ENCODE measurements around the gene GNA15. TPM values are rescaled to one million over a fixed set of nuclear protein-coding genes. Genes with fewer than 3 reads are reported as not detected.
"Not testable (repeated sequence)": the region's sequence is repeated elsewhere in the genome, so short reads cannot be mapped to it uniquely, and the experiment has no call there.

GNA15 gene
- total RNA-seq, 3 donors from 2014 or later (not counting 1 experiment from before 2014, with no cell fraction given), result 3.9 to 10.4 (median 8.4) TPM

DNA sequence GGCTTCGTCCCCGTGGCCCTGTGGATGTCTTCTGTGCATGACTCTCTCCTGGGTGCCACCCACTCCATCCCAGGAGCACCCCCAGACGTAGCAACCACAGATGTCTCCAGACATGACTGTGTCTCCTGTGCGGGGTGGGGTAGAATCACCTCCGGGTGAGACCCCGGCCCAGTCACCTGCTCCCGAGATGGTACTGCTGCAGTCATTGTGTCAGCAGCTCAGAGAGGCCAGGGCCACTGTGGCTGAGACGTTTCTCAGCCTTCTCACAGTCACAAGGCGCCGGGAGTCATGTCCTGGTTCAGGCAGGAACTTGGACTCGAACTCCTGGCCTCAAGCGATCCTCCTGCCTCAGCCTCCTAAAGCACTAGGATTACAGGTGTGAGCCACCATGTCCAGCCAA, 66.5 kb downstream of the GNA15 start:
- WGBS (ENCODE audit: insufficient coverage), result 95% methylated on average over 12 of the region's 12 CpGs
- H3K9me3 Mint-ChIP-seq, result no peaks in the 10 kb centered on the region
- no peaks in the 10 kb centered on the region for H3K9me3 ChIP-seq (ENCODE audit: control insufficient read depth, insufficient read depth, low read length)
- H3K4me3 ChIP-seq (ENCODE audit: low read length), result no peak overlapping the region
- H3K4me3 Mint-ChIP-seq, result no peak overlapping the region
- no peaks in the 10 kb centered on the region for H3K4me1 Mint-ChIP-seq
- no peaks in the 10 kb centered on the region for H3K27me3 ChIP-seq (ENCODE audit: control insufficient read depth, insufficient read depth, low read length)
- no peak overlapping the region for H3K27ac ChIP-seq (ENCODE audit: low read length)
- no peak for ATAC-seq
- intact Hi-C loops (cut with micrococcal nuclease), result no loop called here
- no peaks in the 10 kb centered on the region for H3K36me3 Mint-ChIP-seq
- no peaks in the 10 kb centered on the region for H3K4me1 ChIP-seq (ENCODE audit: control insufficient read depth, insufficient read depth, low read length)
- TF ChIP-seq, protein P1, sequence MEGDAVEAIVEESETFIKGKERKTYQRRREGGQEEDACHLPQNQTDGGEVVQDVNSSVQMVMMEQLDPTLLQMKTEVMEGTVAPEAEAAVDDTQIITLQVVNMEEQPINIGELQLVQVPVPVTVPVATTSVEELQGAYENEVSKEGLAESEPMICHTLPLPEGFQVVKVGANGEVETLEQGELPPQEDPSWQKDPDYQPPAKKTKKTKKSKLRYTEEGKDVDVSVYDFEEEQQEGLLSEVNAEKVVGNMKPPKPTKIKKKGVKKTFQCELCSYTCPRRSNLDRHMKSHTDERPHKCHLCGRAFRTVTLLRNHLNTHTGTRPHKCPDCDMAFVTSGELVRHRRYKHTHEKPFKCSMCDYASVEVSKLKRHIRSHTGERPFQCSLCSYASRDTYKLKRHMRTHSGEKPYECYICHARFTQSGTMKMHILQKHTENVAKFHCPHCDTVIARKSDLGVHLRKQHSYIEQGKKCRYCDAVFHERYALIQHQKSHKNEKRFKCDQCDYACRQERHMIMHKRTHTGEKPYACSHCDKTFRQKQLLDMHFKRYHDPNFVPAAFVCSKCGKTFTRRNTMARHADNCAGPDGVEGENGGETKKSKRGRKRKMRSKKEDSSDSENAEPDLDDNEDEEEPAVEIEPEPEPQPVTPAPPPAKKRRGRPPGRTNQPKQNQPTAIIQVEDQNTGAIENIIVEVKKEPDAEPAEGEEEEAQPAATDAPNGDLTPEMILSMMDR (IDR thresholded peaks at IDR 0.05), result no peak
- peaks cover 21% of the 10 kb centered on the region for H3K36me3 ChIP-seq (ENCODE audit: control insufficient read depth, insufficient read depth, low read length)
- H3K27ac Mint-ChIP-seq, result no peak overlapping the region
- no peaks in the 10 kb centered on the region for H3K27me3 Mint-ChIP-seq (ENCODE audit: low read depth in 2 of 2)
- DNase-seq, result no peak

DNA sequence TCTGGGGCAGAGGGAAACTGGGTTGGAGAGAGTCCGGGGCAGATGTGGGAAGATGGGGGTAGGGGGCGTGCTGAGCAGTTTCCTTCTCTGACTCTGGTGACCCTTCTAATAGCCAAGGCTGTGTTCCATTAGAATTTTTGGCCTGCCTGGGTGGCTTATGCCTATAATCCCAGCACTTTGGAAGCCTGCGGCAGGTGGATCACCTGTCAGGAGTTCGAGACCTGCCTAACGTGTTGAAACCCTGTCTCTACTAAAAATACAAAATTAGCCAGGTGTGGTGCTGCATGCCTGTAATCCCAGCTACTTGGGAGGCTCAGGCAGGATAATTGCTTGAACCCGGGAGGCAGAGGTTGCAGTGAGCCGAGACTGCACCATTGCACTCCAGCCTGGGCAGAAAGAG, 67.1 kb downstream of the GNA15 start:
- H3K4me3 ChIP-seq (ENCODE audit: low read length); intact Hi-C loops (cut with micrococcal nuclease); H3K4me1 Mint-ChIP-seq; H3K36me3 Mint-ChIP-seq; H3K27ac Mint-ChIP-seq; H3K27ac ChIP-seq (ENCODE audit: low read length); H3K27me3 Mint-ChIP-seq (ENCODE audit: low read depth in 2 of 2); H3K9me3 Mint-ChIP-seq; H3K27me3 ChIP-seq (ENCODE audit: control insufficient read depth, insufficient read depth, low read length); ATAC-seq; H3K9me3 ChIP-seq (ENCODE audit: control insufficient read depth, insufficient read depth, low read length); H3K4me3 Mint-ChIP-seq; H3K4me1 ChIP-seq (ENCODE audit: control insufficient read depth, insufficient read depth, low read length); DNase-seq: not testable (repeated sequence)
- peaks cover 26% of the 10 kb centered on the region for H3K36me3 ChIP-seq (ENCODE audit: control insufficient read depth, insufficient read depth, low read length)
- WGBS (ENCODE audit: insufficient coverage), result 94% methylated on average over 7 of the region's 7 CpGs

DNA sequence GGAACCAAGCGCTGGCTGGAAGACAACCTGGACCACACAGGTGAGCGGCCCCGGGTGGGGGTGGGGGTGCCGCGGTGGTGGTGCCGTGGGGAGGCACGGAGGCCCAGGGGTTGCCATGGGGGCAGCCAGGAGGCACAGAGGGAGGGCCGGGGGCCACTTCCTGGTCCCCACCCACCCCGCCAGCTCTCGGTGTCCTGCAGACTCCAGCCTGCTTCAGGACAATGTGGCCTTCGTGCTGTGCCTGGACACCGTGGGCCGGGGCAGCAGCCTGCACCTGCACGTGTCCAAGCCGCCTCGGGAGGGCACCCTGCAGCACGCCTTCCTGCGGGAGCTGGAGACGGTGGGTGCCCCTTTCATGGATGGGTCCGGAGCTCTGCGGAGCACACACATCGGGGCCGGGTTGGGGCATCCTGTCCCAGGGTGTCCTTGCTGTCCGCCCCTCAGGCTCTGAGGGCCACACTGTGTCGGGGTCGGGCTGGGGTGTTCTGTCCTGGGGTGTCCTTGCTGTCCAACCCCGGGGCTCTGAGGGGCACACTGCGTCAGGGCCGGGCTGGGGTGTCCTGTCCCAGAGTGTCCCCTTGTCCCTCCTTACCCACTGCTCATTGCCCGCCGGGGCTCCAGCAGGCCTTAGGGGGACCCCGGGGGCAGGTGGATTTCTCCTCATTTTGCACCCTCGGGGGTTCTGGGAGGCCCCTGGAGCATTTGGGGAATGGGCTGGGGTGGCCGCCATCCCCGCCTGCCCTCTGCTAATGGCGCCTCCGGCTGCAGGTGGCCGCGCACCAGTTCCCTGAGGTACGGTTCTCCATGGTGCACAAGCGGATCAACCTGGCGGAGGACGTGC, 68.2 kb downstream of the GNA15 start:
- H3K27ac Mint-ChIP-seq, result no peak overlapping the region
- peaks cover 28% of the 10 kb centered on the region for H3K36me3 ChIP-seq (ENCODE audit: control insufficient read depth, insufficient read depth, low read length)
- TF ChIP-seq, protein P1 (IDR thresholded peaks at IDR 0.05), result no peak
- H3K27me3 ChIP-seq (ENCODE audit: control insufficient read depth, insufficient read depth, low read length), result no peaks in the 10 kb centered on the region
- H3K36me3 Mint-ChIP-seq, result no peaks in the 10 kb centered on the region
- no peaks in the 10 kb centered on the region for H3K4me1 ChIP-seq (ENCODE audit: control insufficient read depth, insufficient read depth, low read length)
- intact Hi-C loops (cut with micrococcal nuclease), result no loop called here
- H3K4me3 Mint-ChIP-seq, result no peak overlapping the region
- no peak for ATAC-seq
- H3K9me3 Mint-ChIP-seq, result no peaks in the 10 kb centered on the region
- no peaks in the 10 kb centered on the region for H3K4me1 Mint-ChIP-seq
- no peak for DNase-seq
- no peak overlapping the region for H3K27ac ChIP-seq (ENCODE audit: low read length)
- H3K4me3 ChIP-seq (ENCODE audit: low read length), result no peak overlapping the region
- H3K27me3 Mint-ChIP-seq (ENCODE audit: low read depth in 2 of 2), result no peaks in the 10 kb centered on the region
- no peaks in the 10 kb centered on the region for H3K9me3 ChIP-seq (ENCODE audit: control insufficient read depth, insufficient read depth, low read length)
- 97% methylated on average over 43 of the region's 43 CpGs for WGBS (ENCODE audit: insufficient coverage)

DNA sequence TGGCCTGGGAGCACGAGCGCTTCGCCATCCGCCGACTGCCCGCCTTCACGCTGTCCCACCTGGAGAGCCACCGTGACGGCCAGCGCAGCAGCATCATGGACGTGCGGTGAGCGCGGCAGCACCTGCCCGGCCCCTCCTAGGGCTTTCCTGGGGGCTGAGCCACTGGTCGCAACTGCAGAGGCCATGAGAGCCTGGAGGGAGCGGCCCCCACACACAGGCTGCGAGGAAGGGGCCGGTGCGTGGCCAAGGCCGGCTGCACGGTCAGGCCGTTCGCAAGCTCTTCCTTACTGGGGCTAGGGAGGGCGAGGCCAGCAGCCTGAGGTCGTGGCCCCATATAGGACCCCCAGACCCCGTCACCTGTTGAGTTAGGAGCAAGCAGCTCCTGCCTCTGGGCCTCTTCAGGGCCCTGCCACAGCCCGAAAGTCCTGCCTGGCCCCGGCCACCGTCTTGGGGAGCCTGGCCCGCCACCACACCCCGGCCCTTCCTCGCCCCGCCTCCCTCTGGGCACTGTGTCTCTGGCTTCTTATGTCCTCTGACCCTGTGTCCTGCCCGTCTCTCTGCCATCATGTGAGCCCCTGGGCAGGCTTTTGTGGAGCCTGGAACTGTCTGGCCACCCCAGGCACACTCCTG, 68.9 kb downstream of the GNA15 start:
- Histone ChIP-seq H3K9me3 (ENCODE audit: control insufficient read depth, insufficient read depth, low read length) (no peaks in the 10 kb centered on the region), H3K36me3 (ENCODE audit: control insufficient read depth, insufficient read depth, low read length) (peaks cover 28% of the 10 kb centered on the region), H3K4me3 (ENCODE audit: low read length) (no peak overlapping the region), H3K27me3 (ENCODE audit: control insufficient read depth, insufficient read depth, low read length) (no peaks in the 10 kb centered on the region), H3K4me1 (ENCODE audit: control insufficient read depth, insufficient read depth, low read length) (no peaks in the 10 kb centered on the region), H3K27ac (ENCODE audit: low read length) (no peak overlapping the region)
- Mint-ChIP-seq H3K4me3 (no peak overlapping the region), H3K27ac (no peak overlapping the region), H3K27me3 (ENCODE audit: low read depth in 2 of 2) (no peaks in the 10 kb centered on the region), H3K36me3 (no peaks in the 10 kb centered on the region), H3K9me3 (no peaks in the 10 kb centered on the region), H3K4me1 (no peaks in the 10 kb centered on the region)
- no peak for DNase-seq
- intact Hi-C loops (cut with micrococcal nuclease), result no loop called here
- TF ChIP-seq, protein P1 (IDR thresholded peaks at IDR 0.05), result no peak
- WGBS (ENCODE audit: insufficient coverage), result 96% methylated on average over 35 of the region's 35 CpGs
- ATAC-seq, result no peak

All from natural killer cell (primary cell).